GM18507 (cell line): Measurements from ENCODE around the gene ELF4.
"Not testable (repeated sequence)": the region's sequence is repeated elsewhere in the genome, so short reads cannot be mapped to it uniquely, and the experiment has no call there.

Experiments
- DNase-seq: peaks from one replicate; pipeline ENCODE4 v3.0.0; 2011; ENCODE audit warnings: low read depth; ENCODE audit not compliant: insufficient read length; ENCODE audit errors: extremely low spot score
- FAIRE-seq: peaks from 2 replicates; lab custom pipeline; 2011; peaks lifted over from hg19 to GRCh38; lab: Jason Lieb, UNC

ELF4 gene

GRCh38 chrX:130117166-130117565 lies 6.9 kb upstream of the ELF4 start:
- no peak for FAIRE-seq
- no peak for DNase-seq

- not testable (repeated sequence) for DNase-seq
Observed at GRCh38 chrX:130115119-130115885, 5.0 kb upstream of the ELF4 start.

GRCh38 chrX:130114141-130114588 lies 3.9 kb upstream of the ELF4 start:
- no peak for FAIRE-seq

More at GRCh38 chrX:130115119-130115885, 5.0 kb upstream of the ELF4 start:
- FAIRE-seq = not testable (repeated sequence)

DNA sequence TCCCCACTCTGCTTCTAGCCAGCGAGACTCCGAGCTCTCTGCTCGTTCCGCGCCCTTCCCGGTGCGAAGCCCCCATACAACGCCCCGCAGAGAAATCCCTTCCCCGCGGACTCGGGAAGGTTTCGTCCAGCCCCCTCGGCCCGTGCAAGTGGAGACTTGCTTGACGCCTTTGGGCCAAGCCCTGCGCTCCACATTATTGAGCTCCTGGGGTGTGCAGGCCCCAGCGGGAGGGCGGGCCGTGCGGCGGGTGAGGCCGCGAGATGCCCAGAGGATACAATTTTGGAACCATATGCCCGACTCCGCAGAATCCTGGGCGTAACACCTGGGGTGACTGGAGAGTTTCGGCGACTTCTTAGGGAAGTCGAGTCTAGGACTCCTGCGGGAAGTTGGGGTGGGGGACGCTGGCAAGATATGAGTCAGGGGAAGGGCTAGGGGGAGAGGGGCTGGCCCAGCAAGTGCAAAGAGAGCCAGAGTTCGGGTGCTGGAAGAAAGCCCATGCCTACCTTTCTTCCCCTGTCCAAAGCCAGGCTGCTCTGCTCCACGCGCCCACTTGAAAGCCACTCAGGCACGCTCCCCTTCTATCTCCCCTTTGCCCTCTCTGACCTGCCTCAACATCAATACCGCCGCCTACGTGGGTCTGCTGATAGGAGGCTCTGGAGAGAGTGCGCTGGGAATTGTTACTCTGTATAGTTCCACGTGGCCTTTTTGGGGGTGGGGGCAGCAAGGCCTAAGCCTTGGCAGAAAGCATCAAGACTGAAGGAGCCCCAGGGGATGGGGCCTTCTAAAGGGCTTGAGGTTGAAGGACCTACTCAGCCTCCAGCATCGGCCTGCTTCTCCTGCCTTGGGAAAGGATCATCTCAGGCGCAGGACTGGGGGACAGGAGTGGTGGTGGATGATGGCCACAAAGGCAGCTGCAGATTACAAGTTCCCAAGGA lies 1.2 kb upstream of the ELF4 start:
- no peak for DNase-seq
- FAIRE-seq = no peak

More at GRCh38 chrX:130114141-130114588, 3.9 kb upstream of the ELF4 start:
- no peak for DNase-seq

GRCh38 chrX:130109429-130110378 lies 593 bp downstream of the ELF4 start:
- FAIRE-seq (no peak), DNase-seq (no peak)

DNA sequence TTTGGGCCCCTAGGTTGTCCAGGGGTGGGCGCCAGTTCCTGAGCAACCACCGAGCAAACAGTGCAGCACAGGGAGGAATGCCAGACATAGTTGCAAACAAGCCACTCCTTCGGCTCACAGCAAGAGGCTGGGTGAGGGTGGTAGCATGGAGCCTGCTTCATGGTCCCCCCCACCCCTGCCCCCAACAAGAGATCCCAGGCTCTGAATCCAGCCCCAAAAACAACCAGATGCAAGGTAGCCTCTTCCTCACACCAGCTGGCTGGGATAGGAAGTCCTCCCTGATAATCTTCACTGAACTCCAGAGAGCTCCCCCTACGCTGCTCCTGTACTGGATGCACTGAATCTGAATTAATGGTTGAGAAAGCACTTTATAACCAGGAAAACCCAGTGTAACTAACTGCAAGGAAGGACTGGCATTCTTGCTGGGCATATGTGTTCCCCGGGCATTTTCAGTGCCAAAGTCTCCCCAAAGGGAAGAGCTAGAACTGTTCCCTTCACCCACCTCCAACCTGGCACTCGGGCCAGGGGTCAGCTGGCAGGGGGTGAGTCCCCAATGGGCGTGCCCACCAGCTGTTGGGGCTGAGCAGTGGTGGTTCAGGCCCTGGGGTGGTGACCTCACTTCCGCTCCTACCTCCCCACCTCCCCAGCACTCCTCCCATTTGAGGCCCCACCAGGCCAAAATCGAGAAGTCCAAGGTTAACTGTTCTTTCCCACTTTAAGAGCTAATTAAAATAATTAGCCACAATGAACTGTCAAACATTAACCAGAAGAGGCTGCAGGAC lies 1.5 kb downstream of the ELF4 start:
- peak; percentile 98 for FAIRE-seq

DNA sequence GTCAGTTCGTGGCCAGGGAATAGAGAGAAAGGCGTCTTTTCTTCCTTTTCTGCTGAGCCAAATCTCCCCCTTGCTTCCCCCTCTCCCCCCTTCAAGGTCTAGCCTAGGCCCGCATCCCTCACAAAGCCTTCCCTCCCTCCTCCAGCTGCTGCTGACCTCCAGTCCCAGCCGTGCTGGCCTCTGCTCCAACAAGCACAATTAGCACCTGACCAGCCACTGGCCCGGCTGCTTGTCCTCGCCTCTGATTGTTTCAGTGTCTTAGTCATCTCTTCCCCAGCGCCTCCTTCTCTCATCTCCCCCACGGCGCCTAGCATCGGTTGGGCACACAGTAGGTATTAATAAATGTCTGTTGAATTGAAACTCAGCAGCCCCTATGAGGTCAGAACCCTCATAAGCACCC lies 4.2 kb downstream of the ELF4 start:
- DNase-seq (no peak), FAIRE-seq (no peak)

More for the DNA sequence above, 1.5 kb downstream of the ELF4 start:
- DNase-seq = no peak

DNA sequence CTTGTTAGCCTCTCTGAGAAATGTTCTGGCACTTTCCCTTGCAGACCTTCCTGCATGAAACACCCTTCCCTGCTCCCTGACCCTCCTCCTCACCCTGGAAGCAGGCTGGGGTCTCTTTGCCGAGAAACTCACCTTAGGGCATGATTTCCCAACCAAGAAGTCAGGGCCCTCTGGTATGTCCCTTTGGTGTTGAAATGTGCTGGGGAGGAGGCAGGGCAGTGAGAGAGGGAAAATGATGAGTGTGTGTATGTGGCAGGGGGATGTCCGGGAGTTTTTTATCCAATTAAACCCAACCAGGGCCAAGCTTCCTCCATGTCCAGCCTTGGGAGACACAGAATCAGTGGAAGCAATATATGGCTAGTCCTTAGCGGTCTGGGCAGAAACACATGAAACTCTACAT lies 5.1 kb downstream of the ELF4 start:
- DNase-seq = no peak
- FAIRE-seq = no peak

- FAIRE-seq (no peak), DNase-seq (no peak)
Observed at GRCh38 chrX:130103605-130104004, 6.7 kb downstream of the ELF4 start.

GRCh38 chrX:130100180-130100579 lies 10.1 kb downstream of the ELF4 start:
- no peak for FAIRE-seq
- no peak for DNase-seq

GRCh38 chrX:130098210-130098552 lies 12.1 kb downstream of the ELF4 start:
- DNase-seq (no peak), FAIRE-seq (no peak)

DNA sequence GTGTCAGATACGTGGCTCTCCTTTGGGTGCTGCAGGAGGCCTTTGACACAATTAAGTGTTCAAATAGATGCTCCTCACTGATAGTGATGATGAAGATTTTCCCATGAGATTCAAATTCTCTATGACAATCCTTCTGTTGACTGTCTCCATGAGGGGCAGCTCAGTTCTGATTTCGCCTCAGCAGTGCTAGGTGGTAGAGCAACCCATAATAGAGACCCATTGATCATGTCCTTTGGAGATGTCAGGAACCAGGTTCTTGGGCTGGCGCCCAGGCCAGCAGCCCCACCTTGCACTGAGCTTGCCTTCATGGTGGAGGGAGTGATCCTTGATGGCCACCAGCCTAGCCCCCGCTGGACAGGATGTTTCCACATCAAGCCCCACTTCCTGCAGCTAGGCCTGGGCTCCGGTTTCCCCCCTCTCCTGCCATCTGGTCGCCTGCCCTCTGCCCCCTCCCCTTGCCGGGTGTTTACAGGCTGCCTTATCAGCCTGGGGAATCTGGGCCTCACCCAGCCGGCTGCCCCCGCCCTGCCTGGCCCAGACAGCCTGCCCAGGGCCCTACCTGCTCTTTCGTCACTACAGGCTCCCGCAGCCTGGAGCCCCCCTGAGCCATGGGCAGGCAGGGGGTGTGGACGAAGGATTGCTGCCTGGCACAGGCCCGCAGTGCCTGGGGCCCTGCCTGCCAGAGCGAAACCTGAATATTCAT lies 12.6 kb downstream of the ELF4 start:
- DNase-seq = no peak
- FAIRE-seq = no peak

GRCh38 chrX:130095249-130096030 lies 14.9 kb downstream of the ELF4 start:
- no peak for FAIRE-seq
- no peak for DNase-seq

DNA sequence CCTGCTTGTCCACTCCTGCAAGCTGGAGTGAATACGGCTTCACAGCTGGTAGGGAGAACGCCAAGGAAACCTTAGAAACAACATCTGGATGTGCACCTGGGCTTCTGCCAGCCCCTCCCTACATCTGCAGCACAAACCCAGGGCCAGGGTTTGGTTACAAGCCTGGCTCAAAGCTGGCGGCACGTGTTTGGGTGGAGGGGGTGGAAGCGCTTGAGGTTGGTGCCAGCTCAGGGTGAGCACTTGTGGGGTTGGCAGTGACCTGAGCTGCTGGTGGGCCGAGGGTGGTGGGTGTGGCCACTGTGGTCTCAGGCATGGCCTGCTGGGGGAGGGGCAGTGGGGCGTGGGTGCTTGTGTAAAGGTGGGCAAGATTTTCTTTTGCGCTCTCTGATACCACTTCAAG lies 15.6 kb downstream of the ELF4 start:
- FAIRE-seq (no peak), DNase-seq (no peak)

DNA sequence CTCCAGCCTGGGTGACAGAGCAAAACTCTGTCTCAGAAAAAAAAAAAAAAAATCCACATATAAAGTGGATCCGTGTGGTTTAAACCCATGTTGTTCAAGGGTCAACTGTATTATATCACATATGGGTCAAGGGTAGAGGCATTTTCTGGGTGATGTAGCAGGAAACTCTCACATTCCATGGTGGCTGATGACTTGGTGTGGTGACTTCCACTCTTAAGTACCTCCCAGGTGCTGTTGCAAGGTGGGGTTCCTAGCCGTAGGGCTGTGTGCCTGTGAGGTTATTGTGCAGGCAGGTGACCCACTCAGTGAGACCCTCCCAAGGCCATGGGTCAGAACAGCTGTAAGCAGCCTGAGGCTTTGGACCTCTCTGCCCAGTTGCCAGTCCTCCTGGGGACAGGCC lies 17.0 kb downstream of the ELF4 start:
- no peak for DNase-seq
- no peak for FAIRE-seq

- FAIRE-seq (peak; percentile 100), DNase-seq (no peak)
Observed at GRCh38 chrX:130091980-130092522, 18.2 kb downstream of the ELF4 start.

- DNase-seq (no peak), FAIRE-seq (no peak)
Observed at GRCh38 chrX:130090364-130090763, 19.9 kb downstream of the ELF4 start.
